RWPE1 (cell line): ENCODE data around the gene C1orf74.
"Not testable (repeated sequence)": the region's sequence is repeated elsewhere in the genome, so short reads cannot be mapped to it uniquely, and the experiment has no call there.

ENCODE experiments used
- CTCF ChIA-PET: fragments of 350-600 bp; sonication (Branson Sonifier 250); formaldehyde crosslinking; extraction: SDS; loops from one replicate; lab custom pipeline; 2021; lab: Yijun Ruan, JAX
- POLR2A ChIA-PET: fragments of 400-600 bp; formaldehyde crosslinking; extraction: SDS; loops from one replicate; lab custom pipeline; 2020; ENCODE audit warnings: antibody characterized with exemption; ENCODE audit not compliant: low non-redundant PET; lab: Yijun Ruan, JAX
- DNase-seq: peaks from one replicate; pipeline ENCODE4 v3.0.0; 2012; ENCODE audit warnings: low spot score
- H3K27ac ChIP-seq: fragments of 450-650 bp; 2 replicates; pipeline ENCODE4 v1.5.1; 2017
- TF ChIP-seq, protein P1 (sequence below): fragments of 450-650 bp; conservative IDR thresholded peaks from 2 replicates; pipeline ENCODE4 v1.5.1; 2017; ENCODE audit warnings: low read depth, mild to moderate bottlenecking

C1orf74 gene

DNA sequence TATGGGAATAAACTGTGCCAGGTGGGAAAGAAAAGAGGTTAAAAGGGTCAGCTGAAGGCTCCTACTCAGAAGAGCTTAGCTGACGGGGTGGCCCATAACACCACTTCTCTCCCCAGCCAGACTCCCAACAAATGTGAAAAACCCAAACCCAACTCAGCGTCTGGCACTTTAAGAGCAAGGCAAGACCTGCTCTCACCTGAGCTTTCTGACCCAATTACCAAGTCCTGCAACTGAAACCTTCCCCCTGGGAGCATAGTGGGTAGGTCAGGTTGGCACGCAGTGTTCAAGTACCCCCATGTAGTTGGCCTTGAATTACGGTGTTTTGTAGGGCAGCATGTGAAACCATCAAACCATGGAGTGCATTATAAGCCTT, 18.4 kb upstream of the C1orf74 start:
- ChIA-PET POLR2A (no interaction called here), CTCF (interaction anchor here (2.5 kb wide), 1 partner anchor 20 kb away, joined by 7 read pairs; no protein-coding TSS in a partner anchor)
- no peak for DNase-seq

DNA sequence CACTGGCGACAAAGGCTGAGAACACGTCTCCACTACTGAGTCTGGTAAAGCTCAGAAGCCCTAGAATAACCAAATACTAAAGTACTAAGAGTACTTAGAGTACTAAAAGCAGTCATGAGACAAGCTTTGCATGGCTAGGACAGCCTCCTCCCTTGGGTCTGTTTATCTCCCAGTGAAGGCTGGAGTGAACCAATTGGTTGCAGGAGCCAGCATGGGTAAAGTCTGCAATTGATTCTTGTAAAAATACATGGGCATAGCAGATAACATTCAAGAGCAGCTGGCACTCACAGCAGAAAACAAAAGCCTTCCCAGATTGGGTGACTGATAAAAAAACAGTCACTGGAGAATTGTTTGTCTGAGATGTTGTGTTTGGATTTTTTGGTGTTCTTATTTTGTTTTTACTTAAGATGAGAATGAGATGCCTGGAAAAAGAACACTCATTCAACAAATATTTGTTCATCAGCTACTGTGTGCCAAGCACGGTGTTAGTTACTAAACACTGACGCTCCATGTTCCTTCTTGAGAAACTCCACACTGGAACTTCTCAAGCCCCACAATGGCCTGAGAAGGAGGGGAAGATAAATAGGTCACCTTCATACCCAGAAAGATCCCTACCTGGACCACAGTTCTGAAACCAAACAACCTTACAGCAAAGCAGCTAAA, 17.9 kb upstream of the C1orf74 start:
- POLR2A ChIA-PET: interaction anchor here (0.6 kb wide), 1 partner anchor 19 kb away, joined by 3 read pairs; no protein-coding TSS in a partner anchor
- H3K27ac ChIP-seq: no peak overlapping the region
- CTCF ChIA-PET: interaction anchor here (2.5 kb wide), 1 partner anchor 21 kb away, joined by 7 read pairs; no protein-coding TSS in a partner anchor

More for the DNA sequence above, 18.4 kb upstream of the C1orf74 start:
- no peak overlapping the region for H3K27ac ChIP-seq
- TF ChIP-seq, protein P1, sequence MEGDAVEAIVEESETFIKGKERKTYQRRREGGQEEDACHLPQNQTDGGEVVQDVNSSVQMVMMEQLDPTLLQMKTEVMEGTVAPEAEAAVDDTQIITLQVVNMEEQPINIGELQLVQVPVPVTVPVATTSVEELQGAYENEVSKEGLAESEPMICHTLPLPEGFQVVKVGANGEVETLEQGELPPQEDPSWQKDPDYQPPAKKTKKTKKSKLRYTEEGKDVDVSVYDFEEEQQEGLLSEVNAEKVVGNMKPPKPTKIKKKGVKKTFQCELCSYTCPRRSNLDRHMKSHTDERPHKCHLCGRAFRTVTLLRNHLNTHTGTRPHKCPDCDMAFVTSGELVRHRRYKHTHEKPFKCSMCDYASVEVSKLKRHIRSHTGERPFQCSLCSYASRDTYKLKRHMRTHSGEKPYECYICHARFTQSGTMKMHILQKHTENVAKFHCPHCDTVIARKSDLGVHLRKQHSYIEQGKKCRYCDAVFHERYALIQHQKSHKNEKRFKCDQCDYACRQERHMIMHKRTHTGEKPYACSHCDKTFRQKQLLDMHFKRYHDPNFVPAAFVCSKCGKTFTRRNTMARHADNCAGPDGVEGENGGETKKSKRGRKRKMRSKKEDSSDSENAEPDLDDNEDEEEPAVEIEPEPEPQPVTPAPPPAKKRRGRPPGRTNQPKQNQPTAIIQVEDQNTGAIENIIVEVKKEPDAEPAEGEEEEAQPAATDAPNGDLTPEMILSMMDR: no peak

DNA sequence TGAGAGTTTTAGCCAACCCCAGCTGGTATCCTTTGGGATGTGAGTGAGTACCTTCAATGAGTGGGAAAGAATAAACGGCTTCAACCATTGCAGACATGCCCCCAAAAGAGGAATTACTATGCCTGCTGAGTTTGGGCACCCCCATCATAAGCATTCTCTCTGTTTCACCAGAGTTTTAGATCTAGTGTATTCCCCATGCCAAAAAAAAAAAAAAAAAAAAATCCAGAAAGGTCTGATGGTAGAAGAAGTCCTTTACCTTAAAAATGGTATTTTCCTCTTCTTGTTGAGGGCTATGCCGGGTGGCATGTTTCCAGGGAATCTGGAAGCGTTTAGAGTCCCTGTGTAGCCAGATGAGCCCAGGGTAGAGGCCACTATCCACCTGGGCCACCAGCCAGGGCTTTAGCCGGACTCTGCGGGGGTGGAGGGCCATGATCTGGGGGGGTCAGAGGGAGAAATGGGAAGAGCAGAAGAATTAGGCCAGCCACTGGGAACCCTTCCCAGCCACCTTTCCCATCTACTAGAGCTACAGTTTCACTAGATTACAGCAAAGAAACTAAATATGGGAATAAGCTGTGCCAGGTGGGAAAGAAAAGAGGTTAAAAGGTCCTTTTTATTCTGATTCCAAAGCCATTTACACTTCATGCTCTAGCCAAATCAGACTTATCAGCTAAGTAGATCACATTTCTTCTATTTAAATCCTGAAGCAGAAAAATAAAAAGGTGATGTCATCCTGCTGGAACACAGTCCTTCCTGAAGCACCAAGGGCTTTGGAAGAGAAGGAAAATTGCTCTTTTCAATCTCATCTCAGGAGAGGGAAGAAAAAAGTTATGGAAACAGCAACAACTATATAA, 16.9 kb upstream of the C1orf74 start:
- TF ChIP-seq, protein P1: no peak
- no peak for DNase-seq
- ChIA-PET POLR2A (interaction anchor here (0.6 kb wide), 1 partner anchor 20 kb away, joined by 3 read pairs; no protein-coding TSS in a partner anchor), CTCF (interaction anchor here (1.0 to 2.5 kb wide), 2 partner anchors 18 to 22 kb away, joined by 6 to 7 read pairs; no protein-coding TSS in a partner anchor)
- H3K27ac ChIP-seq: no peak overlapping the region

More for the DNA sequence above, 17.9 kb upstream of the C1orf74 start:
- no peak for DNase-seq
- TF ChIP-seq, protein P1: no peak

DNA sequence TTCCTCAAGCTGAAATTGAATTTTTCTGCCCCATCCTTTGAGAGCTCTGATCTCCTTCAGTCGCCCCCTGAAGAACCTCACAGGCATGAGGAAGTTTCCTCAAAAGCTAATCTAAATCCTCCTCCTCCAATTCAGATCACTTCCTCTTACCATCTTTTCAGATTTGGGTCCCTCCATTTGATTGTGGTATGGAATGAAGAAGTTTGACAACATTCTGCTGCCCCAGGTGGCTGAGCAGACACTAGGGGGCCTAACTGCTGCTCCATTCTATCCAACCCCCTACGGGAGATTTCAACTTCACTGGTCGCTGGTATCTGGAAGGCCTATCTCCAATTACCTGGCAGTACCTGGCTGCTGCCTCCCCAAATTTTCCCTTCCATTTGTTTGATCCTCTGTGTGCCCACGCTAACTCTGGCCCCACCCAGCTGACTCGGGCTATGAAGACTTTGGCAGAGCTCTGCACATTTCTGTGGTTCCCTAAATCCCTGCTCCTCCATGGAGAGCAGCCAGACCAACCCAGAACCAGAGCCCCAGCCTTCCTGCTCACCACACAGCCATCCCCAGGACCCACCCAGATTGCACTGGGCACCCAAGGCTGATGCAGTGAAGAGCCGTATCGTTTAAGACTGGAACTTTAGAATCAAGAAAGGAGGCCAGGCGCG, 13.8 kb upstream of the C1orf74 start:
- no peak overlapping the region for H3K27ac ChIP-seq
- no peak for DNase-seq
- ChIA-PET CTCF (interaction anchor here (0.8 kb wide), 1 partner anchor 29 kb away, joined by 3 read pairs; no protein-coding TSS in a partner anchor), POLR2A (no interaction called here)
- TF ChIP-seq, protein P1: no peak

DNA sequence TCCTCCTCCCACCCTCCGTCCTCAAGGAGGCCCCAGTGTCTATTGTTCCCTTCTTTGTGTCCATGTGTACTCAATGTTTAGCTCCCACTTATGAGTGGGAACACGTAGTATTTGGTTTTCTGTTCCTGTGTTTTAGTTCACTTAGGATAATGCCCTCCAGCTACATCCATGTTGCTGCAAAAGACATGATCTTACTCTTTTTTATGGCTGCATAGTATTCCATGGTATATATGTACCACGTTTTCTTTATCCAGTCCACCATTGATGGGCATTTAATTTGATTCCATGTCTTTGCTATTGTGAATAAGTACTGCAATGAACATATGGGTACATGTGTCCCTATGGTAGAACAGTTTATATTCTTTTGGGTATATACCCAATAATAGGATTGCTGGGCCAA, 9.4 kb upstream of the C1orf74 start:
- POLR2A ChIA-PET, DNase-seq, H3K27ac ChIP-seq, CTCF ChIA-PET: not testable (repeated sequence)

DNA sequence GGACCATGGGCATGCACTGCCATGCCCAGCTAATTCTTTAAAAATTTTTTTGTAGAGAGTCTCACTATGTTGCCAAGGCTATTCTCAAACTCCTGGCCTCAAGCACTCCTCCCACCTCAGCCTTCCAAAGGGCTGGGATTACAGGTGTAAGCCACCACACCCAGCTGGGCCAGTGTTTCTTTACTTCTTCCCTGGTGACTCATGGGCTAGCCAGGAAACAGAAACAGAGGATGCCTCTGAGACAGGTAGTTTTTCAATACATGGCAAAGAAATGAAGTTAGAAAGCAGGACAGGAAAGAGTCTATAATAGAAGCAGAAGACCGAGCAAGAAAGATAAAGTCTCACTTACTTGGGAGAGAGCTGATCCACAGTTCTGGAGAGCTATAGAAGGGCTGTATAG, 7.6 kb upstream of the C1orf74 start:
- DNase-seq: no peak
- no peak overlapping the region for H3K27ac ChIP-seq
- POLR2A ChIA-PET: no interaction called here
- TF ChIP-seq, protein P1: no peak
- CTCF ChIA-PET: interaction anchor here (1.8 kb wide), 1 partner anchor 32 kb away, joined by 8 read pairs; no protein-coding TSS in a partner anchor
